Breast epithelium (tissue), 3 donors: ENCODE results near the gene NEK5.

Experiments
- POLR2A ChIP-seq: fragments of 450-650 bp; IDR thresholded peaks from one replicate; pipeline ENCODE4 v1.6.1; 2016; ENCODE audit warnings: antibody characterized with exemption, mild to moderate bottlenecking, moderate library complexity
- POLR2AphosphoS5 ChIP-seq, 3 donors: sonication (generic); formaldehyde crosslinking; IDR thresholded peaks; one replicate each; pipeline ENCODE4 v1.6.1; 2017; ENCODE audit warnings: antibody characterized with exemption in 3 of 3
- TF ChIP-seq, protein P1 (sequence below), 3 donors: fragments of 450-650 bp; IDR thresholded peaks; one replicate each; pipeline ENCODE4 v1.5.1; 2016 to 2017; ENCODE audit warnings: antibody characterized with exemption in 3 of 3, mild to moderate bottlenecking in 3 of 3, moderate library complexity in 3 of 3

DNA sequence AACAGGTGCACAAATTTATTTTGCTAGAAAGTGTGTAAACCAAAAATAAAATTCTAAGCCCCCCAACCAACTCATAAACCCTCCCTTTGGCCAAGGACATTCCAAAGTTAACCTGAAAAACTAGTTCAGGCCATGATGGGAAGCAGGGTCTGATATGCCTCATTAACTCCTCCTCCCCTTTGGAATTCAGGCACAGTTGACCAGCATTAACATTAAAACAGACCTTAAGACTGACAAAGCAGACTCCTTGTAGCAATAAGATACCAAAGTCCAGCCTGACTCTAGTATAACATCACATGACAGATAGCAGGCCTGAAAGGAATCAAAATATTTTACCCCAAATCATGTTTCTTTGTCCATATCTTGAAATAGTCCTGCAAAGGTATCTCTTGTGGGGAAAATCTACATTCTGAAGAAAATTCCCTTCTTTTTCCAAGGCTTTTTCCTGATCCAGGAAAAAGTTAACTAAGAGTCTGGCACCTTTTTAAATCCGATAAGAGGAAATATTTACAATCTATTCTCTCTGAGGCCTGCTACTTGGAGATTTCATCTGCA is 19.7 kb downstream of the NEK5 start:
- TF ChIP-seq, protein P1, sequence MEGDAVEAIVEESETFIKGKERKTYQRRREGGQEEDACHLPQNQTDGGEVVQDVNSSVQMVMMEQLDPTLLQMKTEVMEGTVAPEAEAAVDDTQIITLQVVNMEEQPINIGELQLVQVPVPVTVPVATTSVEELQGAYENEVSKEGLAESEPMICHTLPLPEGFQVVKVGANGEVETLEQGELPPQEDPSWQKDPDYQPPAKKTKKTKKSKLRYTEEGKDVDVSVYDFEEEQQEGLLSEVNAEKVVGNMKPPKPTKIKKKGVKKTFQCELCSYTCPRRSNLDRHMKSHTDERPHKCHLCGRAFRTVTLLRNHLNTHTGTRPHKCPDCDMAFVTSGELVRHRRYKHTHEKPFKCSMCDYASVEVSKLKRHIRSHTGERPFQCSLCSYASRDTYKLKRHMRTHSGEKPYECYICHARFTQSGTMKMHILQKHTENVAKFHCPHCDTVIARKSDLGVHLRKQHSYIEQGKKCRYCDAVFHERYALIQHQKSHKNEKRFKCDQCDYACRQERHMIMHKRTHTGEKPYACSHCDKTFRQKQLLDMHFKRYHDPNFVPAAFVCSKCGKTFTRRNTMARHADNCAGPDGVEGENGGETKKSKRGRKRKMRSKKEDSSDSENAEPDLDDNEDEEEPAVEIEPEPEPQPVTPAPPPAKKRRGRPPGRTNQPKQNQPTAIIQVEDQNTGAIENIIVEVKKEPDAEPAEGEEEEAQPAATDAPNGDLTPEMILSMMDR (IDR thresholded peaks at IDR 0.05): no peak
- no peak for TF ChIP-seq POLR2A
- TF ChIP-seq POLR2AphosphoS5 (IDR thresholded peaks at IDR 0.05): no peak
